Brain microvascular endothelial cell (primary cell): ENCODE measurements around the gene SPATS2L.
A peak's percentile ranks its signal among the peaks of the same experiment; 100 is the strongest.

Experiments
- DNase-seq: peaks from one replicate; pipeline ENCODE4 v3.0.0-alpha.2; 2020
- H3K27ac ChIP-seq: fragments of 250-450 bp; sonication (Bioruptor Pico); 2 replicates; pipeline ENCODE4 v1.5.1; 2020; ENCODE audit warnings: mild to moderate bottlenecking, moderate library complexity
- H3K27me3 ChIP-seq: fragments of 250-450 bp; sonication (Bioruptor Pico); replicated peaks from 2 replicates; pipeline ENCODE4 v1.5.1; 2020; ENCODE audit warnings: mild to moderate bottlenecking
- H3K36me3 ChIP-seq: fragments of 250-450 bp; sonication (Bioruptor Pico); replicated peaks from 2 replicates; pipeline ENCODE4 v1.5.1; 2020; ENCODE audit warnings: mild to moderate bottlenecking
- H3K4me3 ChIP-seq: 2 replicates; pipeline ENCODE4 v1.5.1; 2011; ENCODE audit warnings: low read depth, mild to moderate bottlenecking, control low read depth, low read length, moderate library complexity
- CTCF ChIP-seq: IDR thresholded peaks from 2 replicates; pipeline ENCODE4 v1.5.1; 2011; ENCODE audit warnings: low read depth, mild to moderate bottlenecking, moderate library complexity, low read length, control low read depth, inconsistent platforms; ENCODE audit errors: missing control alignments
- in situ Hi-C: cut with HindIII; loops from 2 replicates; pipeline ENCODE4 v1.10.0; 2017; ENCODE audit warnings: low sequenced_read_pairs, low pct_ligation_motif_present

The SPATS2L gene

GRCh38 chr2:200298816-200299215, 7.7 kb upstream of the SPATS2L start:
- no peak overlapping the region for H3K4me3 ChIP-seq
- in situ Hi-C loops: no loop called here
- no peaks in the 10 kb centered on the region for H3K36me3 ChIP-seq
- no peak overlapping the region for H3K27ac ChIP-seq
- DNase-seq: no peak
- no peaks in the 10 kb centered on the region for H3K27me3 ChIP-seq
- TF ChIP-seq CTCF: no peak

GRCh38 chr2:200300065-200300464, 6.4 kb upstream of the SPATS2L start:
- in situ Hi-C loops: loop anchor here (10.0 kb wide), 1 partner anchor 315 kb away; no protein-coding TSS in a partner anchor
- no peak for DNase-seq
- Histone ChIP-seq H3K36me3 (no peaks in the 10 kb centered on the region), H3K27ac (no peak overlapping the region), H3K27me3 (no peaks in the 10 kb centered on the region), H3K4me3 (no peak overlapping the region)
- TF ChIP-seq CTCF: no peak

GRCh38 chr2:200300638-200301314, 5.7 kb upstream of the SPATS2L start:
- Histone ChIP-seq H3K36me3 (no peaks in the 10 kb centered on the region), H3K27me3 (no peaks in the 10 kb centered on the region), H3K4me3 (no peak overlapping the region), H3K27ac (no peak overlapping the region)
- no peak for TF ChIP-seq CTCF
- peak; percentile 73 for DNase-seq
- in situ Hi-C loops: loop anchor here (10.0 kb wide), 1 partner anchor 316 kb away; no protein-coding TSS in a partner anchor

- no peaks in the 10 kb centered on the region for H3K27me3 ChIP-seq
- H3K36me3 ChIP-seq: no peaks in the 10 kb centered on the region
- in situ Hi-C loops: loop anchor here (10.0 kb wide), 1 partner anchor 317 kb away; no protein-coding TSS in a partner anchor
- no peak overlapping the region for H3K27ac ChIP-seq
- no peak for DNase-seq
- no peak for TF ChIP-seq CTCF
- H3K4me3 ChIP-seq: no peak overlapping the region
These were observed 4.3 kb upstream of the SPATS2L start for GRCh38 chr2:200301953-200302858.

GRCh38 chr2:200302940-200303727, 3.4 kb upstream of the SPATS2L start:
- peak; percentile 87 for DNase-seq
- in situ Hi-C loops: loop anchor here (10.0 kb wide), 1 partner anchor 318 kb away; no protein-coding TSS in a partner anchor
- no peak for TF ChIP-seq CTCF
- no peak overlapping the region for H3K4me3 ChIP-seq
- H3K36me3 ChIP-seq: no peaks in the 10 kb centered on the region
- H3K27ac ChIP-seq: no peak overlapping the region
- no peaks in the 10 kb centered on the region for H3K27me3 ChIP-seq
